Osteocyte (in vitro differentiated cells): ENCODE results near the gene TRIM8. TPM values are rescaled to one million over a fixed set of nuclear protein-coding genes. Genes with fewer than 3 reads are reported as not detected.

ENCODE experiments used
- DNase-seq: peaks from one replicate; pipeline ENCODE4 v3.0.0; 2021; ENCODE audit warnings: mixed read lengths; ENCODE audit not compliant: unreplicated experiment; ENCODE audit errors: extremely low spot score
- H3K27ac Mint-ChIP-seq: one replicate; pipeline ENCODE4 v1.8.0; 2021; ENCODE audit warnings: mild to moderate bottlenecking, mixed read lengths; ENCODE audit not compliant: unreplicated experiment
- H3K27me3 Mint-ChIP-seq: one replicate; pipeline ENCODE4 v1.8.0; 2021; ENCODE audit warnings: mixed read lengths; ENCODE audit not compliant: unreplicated experiment
- H3K36me3 Mint-ChIP-seq: one replicate; pipeline ENCODE4 v1.8.0; 2021; ENCODE audit warnings: mixed read lengths; ENCODE audit not compliant: unreplicated experiment
- H3K4me1 Mint-ChIP-seq: one replicate; pipeline ENCODE4 v1.8.0; 2021; ENCODE audit warnings: mixed read lengths; ENCODE audit not compliant: unreplicated experiment
- H3K4me3 Mint-ChIP-seq: one replicate; pipeline ENCODE4 v1.8.0; 2021; ENCODE audit warnings: mild to moderate bottlenecking, moderate library complexity, mixed read lengths; ENCODE audit not compliant: unreplicated experiment
- H3K9me3 Mint-ChIP-seq: one replicate; pipeline ENCODE4 v1.8.0; 2021; ENCODE audit warnings: mixed read lengths; ENCODE audit not compliant: unreplicated experiment
- CTCF ChIP-seq: fragments of 200-600 bp; sonication (generic); IDR thresholded peaks from 2 replicates; pipeline ENCODE4 v1.5.0; 2021; ENCODE audit warnings: antibody characterized with exemption, mild to moderate bottlenecking, moderate library complexity
- long read RNA-seq: library from polyadenylated mRNA; unstranded; transcript quantifications from one replicate; pipeline ENCODE4 v2.0.0, GENCODE V29; 2021
- total RNA-seq: library from RNA; stranded (reverse); gene quantifications from 2 replicates; pipeline ENCODE4 v1.2.1, GENCODE V29; 2021

Gene TRIM8
- 63.9 and 66.8 TPM in 2 replicates for total RNA-seq
- long read RNA-seq, partial matches to known transcripts = 0 of 6 reads
- long read RNA-seq, other reads (novel, unspliced or antisense) = 6 of 6 reads

- Mint-ChIP-seq H3K36me3 (no peaks in the 10 kb centered on the region), H3K4me3 (peak within 1 kb of the TSS; percentile 94), H3K9me3 (no peaks in the 10 kb centered on the region), H3K27ac (peak within 1 kb of the TSS; percentile 98), H3K27me3 (no peaks in the 10 kb centered on the region), H3K4me1 (peaks cover 35% of the 10 kb centered on the region)
- no peak for TF ChIP-seq CTCF
- no peak for DNase-seq
Observed at GRCh38 chr10:102644066-102644645, at the start of gene TRIM8. Gene TRIM8, plus strand, starts transcription at chr10:102644479. Its CDS starts 139 bp downstream, at chr10:102644618.

- TF ChIP-seq CTCF = no peak
- DNase-seq = no peak
- H3K27me3 Mint-ChIP-seq = no peaks in the 10 kb centered on the region
- H3K36me3 Mint-ChIP-seq = peaks cover 12% of the 10 kb centered on the region
- no peaks in the 10 kb centered on the region for H3K9me3 Mint-ChIP-seq
- no peak overlapping the region for H3K27ac Mint-ChIP-seq
- no peak overlapping the region for H3K4me3 Mint-ChIP-seq
- peaks cover 11% of the 10 kb centered on the region for H3K4me1 Mint-ChIP-seq
Observed at GRCh38 chr10:102595293-102595692, 49.0 kb upstream of the TRIM8 start.

- H3K4me1 Mint-ChIP-seq = peaks cover 11% of the 10 kb centered on the region
Observed at GRCh38 chr10:102595897-102596296, 48.4 kb upstream of the TRIM8 start.

GRCh38 chr10:102596506-102596971 is 47.7 kb upstream of the TRIM8 start:
- peaks cover 11% of the 10 kb centered on the region for H3K4me1 Mint-ChIP-seq
- DNase-seq = no peak

More at GRCh38 chr10:102595897-102596296, 48.4 kb upstream of the TRIM8 start:
- Mint-ChIP-seq H3K36me3 (peaks cover 12% of the 10 kb centered on the region), H3K27ac (no peak overlapping the region), H3K9me3 (no peaks in the 10 kb centered on the region), H3K27me3 (no peaks in the 10 kb centered on the region), H3K4me3 (no peak overlapping the region)
- no peak for DNase-seq
- TF ChIP-seq CTCF = no peak

More at GRCh38 chr10:102596506-102596971, 47.7 kb upstream of the TRIM8 start:
- H3K27ac Mint-ChIP-seq = no peak overlapping the region
- peak; percentile 66 for TF ChIP-seq CTCF
- H3K27me3 Mint-ChIP-seq = no peaks in the 10 kb centered on the region
- no peak overlapping the region for H3K4me3 Mint-ChIP-seq
- no peaks in the 10 kb centered on the region for H3K9me3 Mint-ChIP-seq
- H3K36me3 Mint-ChIP-seq = peaks cover 14% of the 10 kb centered on the region
